Inflammatory macrophage treated with lipopolysaccharide for 4 hours (primary cell): ENCODE results near the gene TRAK1.
A peak's percentile ranks its signal among the peaks of the same experiment; 100 is the strongest.
"Not testable (repeated sequence)": the region's sequence is repeated elsewhere in the genome, so short reads cannot be mapped to it uniquely, and the experiment has no call there.

ENCODE experiments used
- DNase-seq: peaks from one replicate; pipeline ENCODE4 v3.0.0-alpha.2; 2020

The TRAK1 gene

GRCh38 chr3:42098171-42098570, 7.0 kb downstream of the TRAK1 start:
- DNase-seq: no peak

GRCh38 chr3:42099020-42099765, 8.0 kb downstream of the TRAK1 start:
- DNase-seq: no peak

- DNase-seq: peak; percentile 89
Measured at GRCh38 chr3:42101048-42101447, 9.9 kb downstream of the TRAK1 start.

- peak; percentile 30 for DNase-seq
Measured at GRCh38 chr3:42101481-42101880, 10.3 kb downstream of the TRAK1 start.

- DNase-seq: no peak
Measured at GRCh38 chr3:42102571-42102970, 11.4 kb downstream of the TRAK1 start.

GRCh38 chr3:42103921-42104665, 12.9 kb downstream of the TRAK1 start:
- DNase-seq: not testable (repeated sequence)

- DNase-seq: not testable (repeated sequence)
Measured at GRCh38 chr3:42105994-42106393, 14.8 kb downstream of the TRAK1 start.

- no peak for DNase-seq
Measured at GRCh38 chr3:42106646-42107045, 15.5 kb downstream of the TRAK1 start.

- no peak for DNase-seq
Measured at GRCh38 chr3:42110631-42111030, 19.5 kb downstream of the TRAK1 start.

GRCh38 chr3:42114130-42114725, 23.1 kb downstream of the TRAK1 start:
- peak; percentile 74 for DNase-seq

- DNase-seq: no peak
Measured at GRCh38 chr3:42115215-42115614, 24.1 kb downstream of the TRAK1 start.

- no peak for DNase-seq
Measured at GRCh38 chr3:42115946-42116345, 24.8 kb downstream of the TRAK1 start.

- no peak for DNase-seq
Measured at GRCh38 chr3:42116466-42116865, 25.3 kb downstream of the TRAK1 start.

GRCh38 chr3:42117175-42118008, 26.2 kb downstream of the TRAK1 start:
- no peak for DNase-seq

GRCh38 chr3:42118762-42119361, 27.7 kb downstream of the TRAK1 start:
- no peak for DNase-seq

- peak; percentile 12 for DNase-seq
Measured at GRCh38 chr3:42119561-42120355, 28.6 kb downstream of the TRAK1 start.

GRCh38 chr3:42120866-42121265, 29.7 kb downstream of the TRAK1 start:
- DNase-seq: no peak

- no peak for DNase-seq
Measured at GRCh38 chr3:42122261-42123011, 31.3 kb downstream of the TRAK1 start.

- peak; percentile 7 for DNase-seq
Measured at GRCh38 chr3:42123012-42123581, 31.9 kb downstream of the TRAK1 start.

- DNase-seq: no peak
Measured at GRCh38 chr3:42123824-42124658, 32.9 kb downstream of the TRAK1 start.
